HS-5 (cell line): ENCODE measurements around the gene DUSP16.
A peak's percentile ranks its signal among the peaks of the same experiment; 100 is the strongest.

ENCODE experiments used
- DNase-seq: peaks from one replicate; pipeline ENCODE4 v3.0.0-alpha.2; 2012; ENCODE audit warnings: low read depth

DUSP16 gene

DNA sequence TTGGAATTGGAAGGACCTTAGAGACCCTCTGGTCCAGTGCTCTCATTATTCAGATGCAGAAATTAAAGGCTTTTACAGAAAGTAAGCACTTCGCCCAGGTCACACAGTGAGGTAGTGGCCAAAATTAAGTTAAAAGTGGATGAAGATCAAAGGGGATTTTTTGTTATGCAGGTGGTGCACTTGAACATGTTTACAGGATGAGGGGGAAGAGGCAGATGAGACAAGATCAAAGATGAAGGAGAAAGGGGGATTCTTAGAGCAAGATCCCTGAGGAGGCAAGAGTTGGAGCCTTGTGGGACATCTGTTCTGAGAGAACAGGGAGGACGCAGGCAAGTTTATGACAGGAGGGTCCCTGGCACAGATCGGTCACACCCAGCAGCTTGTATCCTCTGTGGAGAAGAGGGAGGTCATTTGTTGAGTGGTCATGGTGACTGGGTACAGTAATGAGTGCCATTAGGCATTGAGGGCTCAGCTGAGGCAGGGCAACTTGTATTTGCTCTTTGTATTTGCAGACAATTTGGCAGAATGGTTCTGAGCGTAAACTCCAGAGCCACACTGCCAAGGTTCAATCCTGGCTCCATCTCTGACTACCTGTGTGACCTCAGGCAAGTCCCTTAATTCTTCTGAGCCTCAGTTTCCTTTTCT is 121.8 kb downstream of the DUSP16 start:
- DNase-seq: no peak

DNA sequence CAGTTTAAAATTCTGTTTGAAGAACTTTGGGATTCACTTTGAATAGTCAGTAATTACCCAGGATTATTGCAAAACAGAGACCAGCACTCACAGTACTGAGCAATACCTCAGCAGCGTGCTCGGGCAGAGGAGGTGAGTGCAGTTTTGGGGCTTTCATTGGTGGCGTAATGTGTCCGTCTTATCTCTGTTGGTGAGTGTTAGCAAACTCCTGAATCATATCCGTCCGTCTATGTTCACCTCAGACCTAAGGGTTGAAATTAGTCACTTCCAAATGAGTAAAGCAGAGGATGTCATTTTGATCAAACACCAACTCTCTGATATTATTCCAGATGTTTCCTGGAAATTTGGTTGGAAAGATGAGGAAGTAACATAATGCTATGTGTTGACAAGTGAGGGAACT is 123.0 kb downstream of the DUSP16 start:
- peak; percentile 85 for DNase-seq

DNA sequence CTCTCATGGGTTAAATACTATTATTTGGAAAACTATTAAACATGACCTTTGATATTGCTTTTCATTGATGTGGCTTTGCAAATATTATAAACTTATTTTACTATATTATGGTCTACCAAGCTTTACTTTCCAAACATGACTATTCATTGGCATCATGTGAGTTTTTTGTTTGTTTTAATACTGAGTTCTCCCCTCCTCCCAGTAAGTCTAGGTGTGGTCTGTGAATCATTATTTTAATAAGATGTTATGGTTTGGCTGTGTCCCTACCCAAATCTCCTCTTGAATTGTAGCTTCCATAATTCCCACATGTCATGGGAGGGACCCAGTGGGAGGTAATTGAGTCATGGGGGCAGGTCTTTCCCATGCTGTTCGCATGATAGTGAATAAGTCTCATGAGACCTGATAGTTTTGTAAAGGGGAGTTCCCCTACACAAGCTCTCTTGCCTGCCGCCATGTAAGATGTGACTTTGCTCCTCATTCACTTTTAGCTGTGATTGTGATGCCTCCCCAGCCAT is 125.8 kb downstream of the DUSP16 start:
- no peak for DNase-seq

DNA sequence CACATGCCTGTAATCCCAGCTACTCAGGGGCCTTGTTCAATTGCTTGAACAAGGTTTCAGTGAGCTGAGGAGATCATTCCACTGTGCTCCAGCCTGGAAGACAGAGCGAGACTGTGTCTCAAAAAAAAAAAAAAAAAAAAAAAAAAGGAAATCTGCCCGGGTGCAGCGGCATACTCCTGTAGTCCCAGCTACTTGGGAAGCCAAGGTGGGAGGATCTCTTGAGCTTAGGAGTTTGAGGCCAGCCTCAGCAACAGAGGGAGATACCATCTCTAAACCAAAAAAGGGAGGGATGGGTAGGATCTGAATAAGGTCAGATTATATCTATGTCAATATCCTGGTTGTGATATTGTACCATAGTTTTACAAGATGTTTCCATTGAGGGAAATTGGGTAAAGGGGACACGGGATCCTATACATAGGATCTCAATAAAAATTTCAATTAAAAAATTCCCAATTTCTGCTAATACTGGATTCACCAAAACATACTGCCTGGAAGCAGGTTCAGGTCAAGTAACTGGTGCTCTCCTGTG is 129.4 kb downstream of the DUSP16 start:
- no peak for DNase-seq

DNA sequence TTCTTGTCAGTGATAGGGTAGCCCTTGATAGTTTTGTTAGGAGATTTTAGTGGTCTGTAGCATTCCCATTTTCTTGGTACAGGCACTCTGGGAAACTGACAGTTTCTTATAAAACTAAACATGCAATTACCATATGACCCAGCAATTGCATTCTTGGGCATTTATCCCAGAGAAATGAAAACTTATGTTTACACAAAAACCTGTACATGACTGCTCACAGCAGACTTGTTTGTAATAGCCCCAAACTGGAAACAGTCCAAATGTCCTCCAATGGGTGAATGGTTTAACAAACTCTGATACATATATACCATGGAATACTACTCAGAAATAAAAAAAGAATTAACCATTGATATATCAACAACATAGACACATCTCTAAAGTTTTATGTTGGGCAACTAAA is 130.3 kb downstream of the DUSP16 start:
- no peak for DNase-seq

DNA sequence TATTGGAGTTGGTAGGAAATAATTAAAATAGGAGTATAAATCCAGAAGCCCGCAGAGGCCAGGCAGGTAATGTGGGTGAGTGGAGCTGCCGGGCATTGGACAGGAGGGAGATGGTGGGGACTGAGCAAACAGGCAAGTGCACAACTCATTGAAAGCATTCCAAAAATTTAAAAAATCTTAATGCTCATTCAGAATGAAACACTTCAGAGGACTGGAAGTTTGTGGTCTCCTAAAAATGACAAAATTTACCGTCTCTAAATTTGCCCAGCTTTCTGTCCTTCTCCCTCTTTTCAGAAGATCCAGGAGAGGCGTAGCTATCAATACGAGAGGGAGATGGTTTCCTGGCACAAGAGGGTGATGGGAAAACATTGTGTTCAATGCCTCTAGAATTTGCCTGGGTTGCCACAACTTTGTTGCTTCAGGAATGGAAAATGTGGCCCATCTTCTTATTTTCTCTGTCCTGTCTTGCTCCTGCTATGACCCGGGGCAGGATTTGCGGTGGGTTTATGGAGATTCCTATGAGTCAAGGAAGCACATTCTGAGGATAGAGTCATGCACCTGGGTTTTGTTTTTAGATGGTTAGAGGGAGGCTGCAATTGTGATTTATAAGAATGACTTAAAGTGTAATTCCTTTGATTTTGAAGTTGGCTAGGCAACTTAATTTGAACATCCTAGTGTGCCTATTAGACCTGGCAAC is 133.6 kb downstream of the DUSP16 start:
- no peak for DNase-seq

DNA sequence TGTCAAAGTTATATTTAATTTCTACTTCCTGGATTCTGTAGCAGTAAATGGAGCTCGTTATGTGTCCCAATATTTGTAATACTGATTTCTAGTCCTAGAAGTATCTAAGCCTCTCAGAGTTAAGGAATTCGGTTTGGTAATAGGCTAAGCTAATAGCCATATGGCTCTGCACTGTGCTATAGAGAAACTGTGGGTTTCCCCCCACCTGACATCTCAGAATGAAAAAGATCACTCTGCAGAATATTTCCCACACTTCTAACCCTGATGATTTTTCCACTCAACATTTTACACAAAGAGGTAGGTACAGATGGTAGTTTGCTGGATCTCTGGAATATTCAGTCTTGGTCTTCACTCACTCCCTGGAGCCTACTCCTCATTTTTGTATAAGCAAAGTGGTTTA is 134.6 kb downstream of the DUSP16 start:
- no peak for DNase-seq

DNA sequence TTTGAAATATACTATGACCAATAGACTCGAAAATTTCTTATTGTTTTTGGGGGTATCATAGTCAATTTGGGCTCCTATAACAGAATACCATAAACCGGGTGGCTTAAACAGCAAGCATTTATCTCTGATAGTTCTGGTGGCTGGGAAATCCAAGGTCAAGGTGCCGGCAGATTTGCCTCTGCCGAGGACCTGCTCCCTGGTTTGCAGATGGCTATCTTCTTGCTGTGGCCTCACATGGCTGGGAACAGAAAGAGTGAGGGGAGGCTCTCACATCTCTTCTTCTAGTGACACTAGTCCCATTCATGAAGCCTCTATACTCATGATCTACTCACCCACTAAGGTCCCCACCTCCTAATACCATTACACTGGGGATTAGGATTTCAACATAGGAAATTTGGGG is 135.1 kb downstream of the DUSP16 start:
- DNase-seq: no peak

DNA sequence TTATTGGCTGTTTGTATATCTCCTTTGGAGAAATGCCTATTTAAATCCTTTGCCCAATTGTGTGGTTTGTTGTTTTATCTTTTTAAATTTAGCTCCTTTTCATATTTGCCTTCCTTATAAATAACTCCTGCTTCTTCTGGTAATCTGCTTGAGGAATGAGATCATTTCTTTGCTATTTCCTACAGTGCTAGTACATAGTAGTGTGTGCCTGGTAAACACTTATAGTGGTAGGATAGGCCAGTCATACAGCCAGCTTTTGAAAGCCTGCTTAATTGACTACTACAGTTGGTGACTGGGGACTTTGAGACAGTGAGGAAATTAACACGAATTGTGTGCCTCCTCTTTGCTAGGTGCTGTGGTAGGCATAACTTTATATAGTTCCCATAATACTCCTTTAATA is 137.0 kb downstream of the DUSP16 start:
- DNase-seq: no peak

DNA sequence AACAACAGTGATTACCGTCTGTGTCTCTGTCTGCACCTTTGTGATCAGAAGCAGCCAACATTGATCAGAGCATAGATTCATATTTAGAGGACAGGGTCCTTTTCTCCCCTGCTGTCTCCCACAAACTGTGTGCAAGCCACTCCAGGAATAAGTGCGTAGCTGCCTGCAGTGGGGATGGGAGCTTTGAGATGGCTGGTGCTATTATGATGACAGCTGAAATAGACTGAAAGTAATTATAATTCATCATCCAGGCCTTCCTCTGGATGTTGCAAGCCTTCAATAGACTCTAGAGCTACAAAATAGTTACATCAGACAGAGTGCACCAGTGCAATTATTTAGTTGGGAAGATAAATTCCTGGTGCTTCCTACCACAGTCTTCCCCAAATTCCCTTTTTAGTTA is 137.7 kb downstream of the DUSP16 start:
- DNase-seq: no peak
